IPS-20b (cell line): ENCODE data around the gene LRRC63.

Experiments used
- H3K27ac ChIP-seq: one replicate; pipeline ENCODE4 v1.5.1; 2013; ENCODE audit warnings: low read length
- H3K27me3 ChIP-seq: 2 replicates; pipeline ENCODE4 v1.6.1; 2013; ENCODE audit warnings: mild to moderate bottlenecking, low read length, inconsistent platforms; ENCODE audit not compliant: insufficient read depth
- H3K36me3 ChIP-seq: 2 replicates; pipeline ENCODE4 v1.6.1; 2013; ENCODE audit warnings: low read depth, mild to moderate bottlenecking, inconsistent platforms, low read length, moderate library complexity; ENCODE audit not compliant: insufficient read depth
- H3K4me1 ChIP-seq: 2 replicates; pipeline ENCODE4 v1.6.1; 2013; ENCODE audit warnings: mild to moderate bottlenecking, control low read depth, inconsistent platforms, low read length, moderate library complexity; ENCODE audit not compliant: insufficient read depth
- H3K4me3 ChIP-seq: 2 replicates; pipeline ENCODE4 v1.5.1; 2013; ENCODE audit warnings: mild to moderate bottlenecking, low read length, inconsistent platforms
- H3K9ac ChIP-seq: 2 replicates; pipeline ENCODE4 v1.6.1; 2013; ENCODE audit warnings: low read depth, mild to moderate bottlenecking, inconsistent platforms, low read length, moderate library complexity
- H3K9me3 ChIP-seq: 2 replicates; pipeline ENCODE4 v1.6.1; 2013; ENCODE audit warnings: mild to moderate bottlenecking, low read depth, low read length, inconsistent platforms; ENCODE audit not compliant: insufficient read depth

Gene LRRC63

GRCh38 chr13:46181840-46182490 lies 29.8 kb upstream of the LRRC63 start, which contains the start of gene LCP1:
Gene LCP1, minus strand, starts transcription at chr13:46182177. Its CDS starts 22,515 bp downstream, at chr13:46159662.
- H3K4me1 ChIP-seq: no peaks in the 10 kb centered on the region; the same call in 1 of the 2 replicates
- H3K36me3 ChIP-seq: no peaks in the 10 kb centered on the region
- no peak within 1 kb of the TSS for H3K27ac ChIP-seq
- H3K9me3 ChIP-seq: no peaks in the 10 kb centered on the region
- H3K9ac ChIP-seq: no peak within 1 kb of the TSS
- H3K4me3 ChIP-seq: 0 out of 2 replicates have a peak within 1 kb of the TSS, but pooled peaks have one; percentile 1
- no peaks in the 10 kb centered on the region for H3K27me3 ChIP-seq

GRCh38 chr13:46182491-46182877 lies 29.2 kb upstream of the LRRC63 start:
- Histone ChIP-seq H3K4me1 (no peaks in the 10 kb centered on the region; the same call in 1 of the 2 replicates), H3K27ac (no peak overlapping the region), H3K9ac (no peak overlapping the region), H3K27me3 (no peaks in the 10 kb centered on the region), H3K9me3 (no peaks in the 10 kb centered on the region), H3K4me3 (no peak overlapping the region), H3K36me3 (no peaks in the 10 kb centered on the region)

GRCh38 chr13:46183018-46183946 lies 28.4 kb upstream of the LRRC63 start:
- no peaks in the 10 kb centered on the region for H3K9me3 ChIP-seq
- H3K36me3 ChIP-seq: no peaks in the 10 kb centered on the region
- no peaks in the 10 kb centered on the region; the same call in 1 of the 2 replicates for H3K4me1 ChIP-seq
- H3K4me3 ChIP-seq: no peak overlapping the region
- H3K27me3 ChIP-seq: no peaks in the 10 kb centered on the region
- no peak overlapping the region for H3K9ac ChIP-seq
- H3K27ac ChIP-seq: no peak overlapping the region

GRCh38 chr13:46184277-46184699 lies 27.4 kb upstream of the LRRC63 start:
- no peak overlapping the region for H3K9ac ChIP-seq

GRCh38 chr13:46185634-46186033 lies 26.1 kb upstream of the LRRC63 start:
- no peak overlapping the region for H3K4me3 ChIP-seq
- H3K9ac ChIP-seq: no peak overlapping the region
- no peaks in the 10 kb centered on the region for H3K27me3 ChIP-seq
- no peaks in the 10 kb centered on the region for H3K36me3 ChIP-seq
- no peaks in the 10 kb centered on the region for H3K9me3 ChIP-seq
- no peaks in the 10 kb centered on the region for H3K4me1 ChIP-seq
- no peak overlapping the region for H3K27ac ChIP-seq

More at GRCh38 chr13:46184277-46184699, 27.4 kb upstream of the LRRC63 start:
- H3K27me3 ChIP-seq: no peaks in the 10 kb centered on the region
- no peaks in the 10 kb centered on the region; the same call in 1 of the 2 replicates for H3K4me1 ChIP-seq
- H3K27ac ChIP-seq: no peak overlapping the region
- H3K36me3 ChIP-seq: no peaks in the 10 kb centered on the region
- H3K9me3 ChIP-seq: no peaks in the 10 kb centered on the region
- no peak overlapping the region for H3K4me3 ChIP-seq

GRCh38 chr13:46192412-46192811 lies 19.3 kb upstream of the LRRC63 start:
- no peaks in the 10 kb centered on the region for H3K27me3 ChIP-seq
- no peak overlapping the region for H3K27ac ChIP-seq
- no peak overlapping the region for H3K4me3 ChIP-seq
- H3K4me1 ChIP-seq: no peaks in the 10 kb centered on the region
- H3K9ac ChIP-seq: no peak overlapping the region
- no peaks in the 10 kb centered on the region for H3K9me3 ChIP-seq
- H3K36me3 ChIP-seq: no peaks in the 10 kb centered on the region

GRCh38 chr13:46195016-46195415 lies 16.7 kb upstream of the LRRC63 start:
- Histone ChIP-seq H3K36me3 (no peaks in the 10 kb centered on the region), H3K9ac (no peak overlapping the region), H3K27ac (no peak overlapping the region), H3K4me3 (no peak overlapping the region), H3K27me3 (no peaks in the 10 kb centered on the region), H3K9me3 (no peaks in the 10 kb centered on the region), H3K4me1 (no peaks in the 10 kb centered on the region)

- Histone ChIP-seq H3K27me3 (no peaks in the 10 kb centered on the region), H3K9me3 (no peaks in the 10 kb centered on the region), H3K27ac (no peak overlapping the region), H3K9ac (no peak overlapping the region), H3K4me3 (no peak overlapping the region), H3K4me1 (no peaks in the 10 kb centered on the region), H3K36me3 (no peaks in the 10 kb centered on the region)
Observed at GRCh38 chr13:46197299-46198048, 14.3 kb upstream of the LRRC63 start.

GRCh38 chr13:46198696-46199193 lies 13.0 kb upstream of the LRRC63 start:
- H3K36me3 ChIP-seq: no peaks in the 10 kb centered on the region
- H3K4me3 ChIP-seq: no peak overlapping the region
- H3K4me1 ChIP-seq: no peaks in the 10 kb centered on the region
- no peaks in the 10 kb centered on the region for H3K27me3 ChIP-seq
- H3K9me3 ChIP-seq: no peaks in the 10 kb centered on the region
- H3K27ac ChIP-seq: no peak overlapping the region
- H3K9ac ChIP-seq: no peak overlapping the region

- no peaks in the 10 kb centered on the region for H3K27me3 ChIP-seq
- H3K9me3 ChIP-seq: no peaks in the 10 kb centered on the region
- H3K9ac ChIP-seq: no peak overlapping the region
- H3K4me1 ChIP-seq: no peaks in the 10 kb centered on the region
- H3K4me3 ChIP-seq: no peak overlapping the region
- H3K27ac ChIP-seq: no peak overlapping the region
- H3K36me3 ChIP-seq: no peaks in the 10 kb centered on the region
Observed at GRCh38 chr13:46202188-46202795, 9.4 kb upstream of the LRRC63 start.

- H3K4me3 ChIP-seq: no peak overlapping the region
- H3K4me1 ChIP-seq: no peaks in the 10 kb centered on the region
- no peaks in the 10 kb centered on the region for H3K36me3 ChIP-seq
- H3K27me3 ChIP-seq: no peaks in the 10 kb centered on the region
- H3K9me3 ChIP-seq: no peaks in the 10 kb centered on the region
- H3K27ac ChIP-seq: no peak overlapping the region
- H3K9ac ChIP-seq: no peak overlapping the region
Observed at GRCh38 chr13:46202966-46203365, 8.8 kb upstream of the LRRC63 start.
